GM12865 (cell line): ENCODE results near the gene TUBB4B.

Experiments
- DNase-seq: peaks from one replicate; pipeline ENCODE4 v3.0.0; 2010; ENCODE audit warnings: low read depth
- H3K4me3 ChIP-seq: 2 replicates; pipeline ENCODE4 v1.5.1; 2011; ENCODE audit warnings: mild to moderate bottlenecking, low read depth, low read length, control low read depth
- TF ChIP-seq, protein P1 (sequence below): IDR thresholded peaks from 2 replicates; pipeline ENCODE4 v1.5.1; 2011; ENCODE audit warnings: low read length, control low read depth, low read depth, inconsistent platforms; ENCODE audit not compliant: insufficient read depth; ENCODE audit errors: missing control alignments

TUBB4B gene

DNA sequence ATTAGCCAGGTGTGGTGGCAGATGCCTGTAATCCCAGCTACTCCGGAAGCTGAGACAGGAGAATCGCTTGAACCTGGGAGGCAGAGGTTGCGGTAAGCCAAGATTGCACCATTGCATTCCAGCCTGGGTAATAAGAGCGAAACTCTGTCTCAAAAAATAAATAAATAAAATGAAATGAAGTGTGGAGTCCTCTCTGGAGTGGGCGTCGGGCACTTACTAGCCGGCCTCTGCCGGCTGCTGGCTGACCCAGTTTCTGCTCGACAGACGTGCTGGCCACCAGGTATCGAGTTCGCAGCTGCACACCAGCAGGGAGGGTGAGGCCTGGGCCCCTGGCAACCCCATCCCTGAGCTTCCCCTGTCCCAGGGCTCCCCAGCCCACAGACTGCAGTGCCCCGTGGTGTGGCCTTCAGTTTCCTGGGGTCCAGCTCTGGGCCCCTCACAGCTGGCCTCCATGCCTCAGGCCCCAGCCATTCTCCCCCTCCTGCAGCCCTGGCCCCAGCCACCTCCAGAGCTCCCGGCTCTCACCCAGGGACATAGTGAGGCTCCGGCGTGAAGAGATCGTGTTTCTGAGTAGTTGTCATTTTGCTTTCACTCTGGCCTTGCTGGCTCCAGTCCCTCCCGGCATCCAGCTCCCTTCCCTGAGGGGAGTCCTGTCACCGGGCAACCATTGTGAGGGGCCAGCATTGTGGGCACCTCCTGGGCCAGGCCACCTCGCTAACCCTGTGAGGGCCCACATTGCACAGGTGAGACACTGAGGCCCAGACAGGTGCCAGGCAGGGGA, 6.2 kb downstream of the TUBB4B start:
- H3K4me3 ChIP-seq, result no peak overlapping the region
- TF ChIP-seq, protein P1, sequence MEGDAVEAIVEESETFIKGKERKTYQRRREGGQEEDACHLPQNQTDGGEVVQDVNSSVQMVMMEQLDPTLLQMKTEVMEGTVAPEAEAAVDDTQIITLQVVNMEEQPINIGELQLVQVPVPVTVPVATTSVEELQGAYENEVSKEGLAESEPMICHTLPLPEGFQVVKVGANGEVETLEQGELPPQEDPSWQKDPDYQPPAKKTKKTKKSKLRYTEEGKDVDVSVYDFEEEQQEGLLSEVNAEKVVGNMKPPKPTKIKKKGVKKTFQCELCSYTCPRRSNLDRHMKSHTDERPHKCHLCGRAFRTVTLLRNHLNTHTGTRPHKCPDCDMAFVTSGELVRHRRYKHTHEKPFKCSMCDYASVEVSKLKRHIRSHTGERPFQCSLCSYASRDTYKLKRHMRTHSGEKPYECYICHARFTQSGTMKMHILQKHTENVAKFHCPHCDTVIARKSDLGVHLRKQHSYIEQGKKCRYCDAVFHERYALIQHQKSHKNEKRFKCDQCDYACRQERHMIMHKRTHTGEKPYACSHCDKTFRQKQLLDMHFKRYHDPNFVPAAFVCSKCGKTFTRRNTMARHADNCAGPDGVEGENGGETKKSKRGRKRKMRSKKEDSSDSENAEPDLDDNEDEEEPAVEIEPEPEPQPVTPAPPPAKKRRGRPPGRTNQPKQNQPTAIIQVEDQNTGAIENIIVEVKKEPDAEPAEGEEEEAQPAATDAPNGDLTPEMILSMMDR, result no peak
- no peak for DNase-seq

DNA sequence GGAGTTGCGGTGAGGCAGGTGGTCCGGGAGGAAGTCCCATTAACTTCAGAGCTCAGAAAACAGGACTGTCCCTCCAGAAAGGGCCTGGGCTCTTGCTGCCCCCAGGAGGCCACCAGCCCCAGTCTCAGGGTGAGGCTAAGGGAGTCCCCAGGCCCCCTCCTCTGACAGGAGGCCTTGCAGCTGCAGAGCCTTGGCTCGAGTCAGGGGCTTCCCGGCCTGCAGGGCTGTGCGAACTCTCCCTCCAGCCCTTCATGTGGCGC, 6.8 kb downstream of the TUBB4B start:
- TF ChIP-seq, protein P1, result no peak
- DNase-seq, result no peak
- no peak overlapping the region for H3K4me3 ChIP-seq

DNA sequence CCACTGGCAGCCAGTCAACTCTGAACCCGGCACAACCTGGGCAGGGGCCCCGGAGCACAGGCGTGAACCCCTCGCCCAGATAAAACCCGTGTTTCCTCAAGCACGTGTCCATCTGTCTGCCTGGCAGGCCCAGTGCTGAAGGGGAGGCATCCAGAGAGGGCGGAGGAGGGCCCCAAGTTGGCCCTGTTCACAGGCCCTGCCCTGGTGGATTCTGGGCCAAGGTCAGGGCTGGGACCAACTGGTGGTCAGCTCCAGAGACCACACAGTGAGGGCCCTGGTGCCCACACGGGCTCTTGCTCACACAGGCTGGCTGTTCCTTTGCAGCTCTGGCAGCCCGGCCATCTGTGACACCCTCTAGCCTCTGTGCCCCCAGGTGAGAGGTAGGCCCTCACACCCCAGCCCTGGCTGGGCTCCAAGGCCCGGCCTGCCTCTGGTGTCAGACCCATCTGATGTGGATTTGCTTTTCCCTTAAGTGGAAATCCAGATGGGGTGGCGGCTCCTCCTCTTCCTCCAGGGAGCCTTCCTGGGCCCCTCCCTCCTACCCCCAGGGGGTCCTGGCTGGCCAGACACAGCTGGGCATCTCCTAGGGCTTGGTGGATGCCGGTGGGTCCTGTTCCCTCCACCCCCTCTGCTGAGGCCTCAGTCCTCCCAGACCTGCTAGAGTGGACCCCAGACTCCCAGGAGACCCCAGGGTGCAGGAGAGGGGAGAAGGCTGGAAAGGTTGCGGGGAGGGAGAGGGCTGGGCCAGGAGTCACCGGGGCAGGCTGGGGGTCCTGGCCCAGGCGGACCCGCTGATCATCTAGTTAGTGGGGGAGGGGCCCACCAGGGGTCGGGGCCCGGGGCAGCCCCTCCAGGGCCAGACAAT, 9.5 kb downstream of the TUBB4B start:
- DNase-seq, result no peak
- H3K4me3 ChIP-seq, result no peak overlapping the region
- TF ChIP-seq, protein P1, result no peak

DNA sequence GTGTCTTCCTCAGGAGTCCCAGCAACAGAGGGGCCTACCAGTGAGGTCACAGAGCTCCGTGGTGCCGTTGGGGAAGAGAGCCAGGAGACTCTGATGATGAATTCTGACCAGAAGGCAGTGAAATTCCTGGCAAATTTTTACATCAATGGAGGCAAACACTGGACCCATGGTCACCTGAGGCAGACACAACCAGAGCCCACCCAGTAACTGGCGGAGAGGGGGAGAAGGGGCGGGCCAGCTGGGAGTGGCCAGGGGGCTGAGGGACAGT, 10.0 kb downstream of the TUBB4B start, which contains the start of gene STPG3:
Gene STPG3 (plus strand): TSS at position 93 of the 268 bp plus-strand sequence. CDS start 1 bp downstream, at position 94.
- TF ChIP-seq, protein P1, result no peak
- no peak for DNase-seq
- no peak within 1 kb of the TSS for H3K4me3 ChIP-seq

DNA sequence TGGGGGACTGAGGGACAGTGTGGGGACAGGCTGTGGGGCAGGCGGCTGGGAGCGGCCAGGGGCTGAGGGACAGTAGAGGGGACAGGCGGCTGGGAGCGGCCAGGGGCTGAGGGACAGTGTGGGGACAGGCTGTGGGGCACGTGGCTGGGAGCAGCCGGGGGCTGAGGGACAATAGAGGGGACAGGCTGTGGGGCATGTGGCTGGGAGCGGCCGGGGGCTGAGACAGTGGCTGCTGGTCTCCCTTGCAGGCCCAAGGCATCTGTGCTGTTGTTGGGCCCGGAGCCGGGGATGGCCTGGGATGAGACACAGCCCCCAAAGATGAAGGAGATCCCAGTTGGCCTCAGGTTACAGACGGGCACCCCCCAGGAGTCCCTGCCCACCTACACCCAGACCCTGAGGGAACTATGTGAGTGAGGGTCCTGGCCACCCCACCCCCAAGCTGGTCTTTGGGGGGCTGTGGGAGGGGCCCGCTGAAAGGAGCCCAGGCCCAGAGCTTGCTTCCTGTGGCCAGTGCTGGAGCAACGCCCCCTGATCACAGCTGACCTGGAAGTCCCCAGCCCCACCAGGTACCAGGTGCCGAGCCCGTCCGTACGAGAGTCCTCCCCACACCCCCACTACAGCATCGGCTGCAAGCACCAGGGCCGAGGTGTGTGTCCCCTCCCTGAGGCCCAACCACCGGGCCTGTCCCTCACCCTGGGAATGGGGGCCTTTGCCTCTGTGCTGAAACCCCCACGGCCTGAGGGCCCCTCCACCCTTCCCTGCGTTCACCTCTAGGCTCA, 10.6 kb downstream of the TUBB4B start:
- TF ChIP-seq, protein P1, result no peak
- H3K4me3 ChIP-seq, result no peak overlapping the region

DNA sequence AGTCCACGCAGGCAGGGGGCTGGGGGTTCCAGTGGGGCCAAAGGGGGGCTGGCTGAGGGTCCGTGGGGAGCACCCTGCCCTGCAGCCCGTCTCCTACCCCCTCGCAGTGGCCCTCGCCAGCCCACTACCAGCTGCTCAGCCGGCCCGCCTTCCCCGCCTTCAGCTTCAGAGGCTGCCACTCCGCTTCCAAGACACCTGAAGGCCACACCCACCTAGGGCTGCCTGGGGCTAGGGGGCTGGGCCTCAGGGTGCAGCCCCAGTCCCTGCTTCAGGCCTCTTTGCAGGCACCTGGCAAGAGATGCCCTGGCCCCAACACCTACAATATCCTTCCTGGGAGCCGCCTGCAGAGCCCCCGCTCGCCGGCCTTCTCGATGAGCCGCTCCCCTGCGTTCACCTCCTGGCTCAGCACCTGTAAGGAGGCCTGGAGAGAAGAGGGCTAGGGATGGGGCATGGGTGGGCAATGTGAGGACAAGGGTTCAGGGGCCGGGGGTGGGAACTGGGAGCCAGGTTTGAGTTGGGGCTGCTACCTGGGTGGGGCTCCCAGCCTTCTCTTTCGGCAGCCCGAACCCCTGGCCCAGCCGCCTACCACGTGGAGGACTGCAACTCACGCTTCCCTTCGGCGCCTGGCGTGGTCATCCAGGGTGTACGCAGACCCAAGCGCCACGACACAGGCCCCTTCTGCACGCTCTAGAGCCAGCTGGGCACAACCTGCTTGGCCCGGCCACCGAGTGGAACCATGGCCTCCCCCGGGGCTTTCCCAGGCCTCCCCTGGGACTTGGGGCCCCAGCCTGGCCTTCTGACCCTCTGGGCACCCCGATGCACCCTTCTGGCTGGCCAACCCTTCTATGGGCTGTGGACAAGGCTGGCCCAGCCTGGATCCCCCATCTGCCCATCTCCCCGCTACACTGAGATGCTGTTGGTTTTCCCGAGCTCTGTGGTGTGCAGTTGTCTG, 11.7 kb downstream of the TUBB4B start:
- DNase-seq, result no peak
- H3K4me3 ChIP-seq, result no peak overlapping the region
- TF ChIP-seq, protein P1, result no peak

More for the DNA sequence above, 10.6 kb downstream of the TUBB4B start:
- DNase-seq, result no peak
